Measurements from ENCODE around the gene WNT1.

Gene WNT1

DNA sequence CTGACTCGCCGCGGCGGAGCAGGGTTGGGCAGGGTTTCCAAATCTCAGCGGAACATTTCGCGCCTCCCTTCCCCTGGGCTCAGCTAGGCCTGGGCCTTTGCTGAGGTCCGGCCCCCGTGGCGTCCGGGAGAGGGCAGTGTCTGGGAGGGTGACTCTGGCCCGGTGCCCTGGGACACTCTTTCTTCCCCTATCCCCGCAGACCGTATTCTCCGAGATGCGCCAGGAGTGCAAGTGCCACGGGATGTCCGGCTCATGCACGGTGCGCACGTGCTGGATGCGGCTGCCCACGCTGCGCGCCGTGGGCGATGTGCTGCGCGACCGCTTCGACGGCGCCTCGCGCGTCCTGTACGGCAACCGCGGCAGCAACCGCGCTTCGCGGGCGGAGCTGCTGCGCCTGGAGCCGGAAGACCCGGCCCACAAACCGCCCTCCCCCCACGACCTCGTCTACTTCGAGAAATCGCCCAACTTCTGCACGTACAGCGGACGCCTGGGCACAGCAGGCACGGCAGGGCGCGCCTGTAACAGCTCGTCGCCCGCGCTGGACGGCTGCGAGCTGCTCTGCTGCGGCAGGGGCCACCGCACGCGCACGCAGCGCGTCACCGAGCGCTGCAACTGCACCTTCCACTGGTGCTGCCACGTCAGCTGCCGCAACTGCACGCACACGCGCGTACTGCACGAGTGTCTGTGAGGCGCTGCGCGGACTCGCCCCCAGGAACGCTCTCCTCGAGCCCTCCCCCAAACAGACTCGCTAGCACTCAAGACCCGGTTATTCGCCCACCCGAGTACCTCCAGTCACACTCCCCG lies 3.0 kb downstream of the WNT1 start:
- DNase-seq (ENCODE audit: low read depth), result no peak

DNA sequence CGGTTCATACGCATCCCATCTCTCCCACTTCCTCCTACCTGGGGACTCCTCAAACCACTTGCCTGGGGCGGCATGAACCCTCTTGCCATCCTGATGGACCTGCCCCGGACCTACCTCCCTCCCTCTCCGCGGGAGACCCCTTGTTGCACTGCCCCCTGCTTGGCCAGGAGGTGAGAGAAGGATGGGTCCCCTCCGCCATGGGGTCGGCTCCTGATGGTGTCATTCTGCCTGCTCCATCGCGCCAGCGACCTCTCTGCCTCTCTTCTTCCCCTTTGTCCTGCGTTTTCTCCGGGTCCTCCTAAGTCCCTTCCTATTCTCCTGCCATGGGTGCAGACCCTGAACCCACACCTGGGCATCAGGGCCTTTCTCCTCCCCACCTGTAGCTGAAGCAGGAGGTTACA lies 3.6 kb downstream of the WNT1 start:
- DNase-seq (ENCODE audit: low read depth), result no peak

DNA sequence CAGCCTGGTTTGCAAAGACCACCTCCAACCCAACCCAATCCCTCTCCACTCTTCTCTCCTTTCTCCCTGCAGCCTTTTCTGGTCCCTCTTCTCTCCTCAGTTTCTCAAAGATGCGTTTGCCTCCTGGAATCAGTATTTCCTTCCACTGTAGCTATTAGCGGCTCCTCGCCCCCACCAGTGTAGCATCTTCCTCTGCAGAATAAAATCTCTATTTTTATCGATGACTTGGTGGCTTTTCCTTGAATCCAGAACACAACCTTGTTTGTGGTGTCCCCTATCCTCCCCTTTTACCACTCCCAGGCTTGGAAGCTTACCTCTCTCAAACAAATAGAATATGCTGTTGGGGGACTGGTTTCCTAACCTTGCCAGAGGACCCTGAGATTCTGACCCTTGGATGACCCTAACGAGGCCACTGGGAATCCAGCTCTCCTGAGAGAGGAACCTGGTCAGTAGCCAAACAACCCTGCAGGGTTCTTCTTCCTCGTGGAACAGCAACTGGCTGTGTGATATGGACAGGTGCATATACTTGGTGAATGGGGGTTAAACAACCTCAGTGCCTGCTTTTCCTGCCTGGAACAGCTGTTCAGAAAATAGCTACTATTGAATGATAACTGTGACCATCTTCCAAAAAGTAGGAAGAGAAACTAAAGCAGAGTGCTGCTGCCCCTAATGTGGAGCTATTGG lies 4.4 kb downstream of the WNT1 start:
- DNase-seq (ENCODE audit: low read depth), result no peak

DNA sequence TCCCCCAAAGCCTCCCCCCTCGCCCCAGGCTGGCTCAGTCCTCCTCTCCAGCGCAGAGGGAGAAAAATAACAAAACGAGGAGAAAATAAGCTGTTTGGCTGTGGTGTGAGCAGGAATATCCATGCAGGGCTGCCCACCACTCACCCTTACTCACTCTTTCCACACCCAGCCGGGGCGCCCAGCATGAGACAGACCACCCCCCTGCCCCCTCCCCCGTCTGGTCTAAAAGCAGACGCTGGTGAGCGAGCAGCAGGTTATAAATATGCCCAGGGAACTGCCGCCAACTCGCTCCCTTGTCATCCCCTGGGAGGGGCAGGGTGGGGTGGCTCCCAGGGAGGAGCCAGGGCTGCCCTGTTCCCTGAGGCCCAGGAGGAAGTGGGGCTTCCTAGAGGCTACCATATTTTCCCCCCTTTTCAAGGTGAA lies 7.4 kb downstream of the WNT1 start:
- DNase-seq (ENCODE audit: low read depth), result no peak

DNA sequence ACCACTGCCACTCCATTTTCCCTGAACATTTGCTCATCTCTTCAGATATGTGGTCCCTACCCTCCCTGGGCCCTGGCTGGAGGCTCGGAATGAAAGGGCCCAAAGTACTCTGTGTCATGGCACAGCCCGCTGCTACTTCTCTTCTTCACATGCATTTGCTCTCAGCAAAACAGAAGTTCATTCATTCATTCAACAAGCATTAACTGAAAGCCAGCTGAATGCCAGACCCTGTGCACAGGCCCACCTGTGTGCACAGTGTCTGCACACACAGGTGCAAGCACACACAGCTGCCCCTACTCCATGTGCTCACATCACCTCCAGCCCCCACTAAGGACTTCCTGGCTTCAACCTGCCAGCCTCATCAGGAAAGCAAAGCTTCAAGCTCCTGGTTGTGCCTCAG lies 7.8 kb downstream of the WNT1 start:
- no peak for DNase-seq (ENCODE audit: low read depth)

DNA sequence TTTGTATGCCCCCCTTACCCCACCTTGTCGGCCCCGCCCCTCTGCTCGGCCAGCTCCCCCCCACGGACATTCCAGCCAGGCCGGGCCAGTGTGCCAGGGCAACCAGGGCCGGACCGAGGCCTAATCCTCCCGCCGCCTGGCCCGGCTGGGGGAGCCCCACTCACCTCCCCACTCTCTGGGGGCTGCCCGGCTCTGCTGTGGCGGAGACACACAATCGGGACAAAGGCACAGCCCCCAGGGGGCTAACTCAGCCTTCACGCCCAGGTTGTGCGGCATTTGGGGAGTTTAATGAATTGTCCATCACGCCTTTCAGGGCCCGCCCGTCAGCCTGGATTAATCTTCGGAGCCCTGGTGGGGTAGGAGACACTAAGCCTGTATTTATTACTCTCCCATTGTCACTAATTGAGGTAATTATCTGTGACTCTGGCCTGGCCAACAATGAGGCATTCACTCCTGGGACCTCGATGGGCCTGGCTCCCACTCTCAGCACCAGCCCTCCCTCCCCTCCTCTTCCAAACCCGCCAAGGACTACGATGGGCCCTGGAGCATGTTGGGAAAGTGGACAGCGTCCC lies 8.7 kb downstream of the WNT1 start:
- no peak for DNase-seq (ENCODE audit: low read depth)

DNA sequence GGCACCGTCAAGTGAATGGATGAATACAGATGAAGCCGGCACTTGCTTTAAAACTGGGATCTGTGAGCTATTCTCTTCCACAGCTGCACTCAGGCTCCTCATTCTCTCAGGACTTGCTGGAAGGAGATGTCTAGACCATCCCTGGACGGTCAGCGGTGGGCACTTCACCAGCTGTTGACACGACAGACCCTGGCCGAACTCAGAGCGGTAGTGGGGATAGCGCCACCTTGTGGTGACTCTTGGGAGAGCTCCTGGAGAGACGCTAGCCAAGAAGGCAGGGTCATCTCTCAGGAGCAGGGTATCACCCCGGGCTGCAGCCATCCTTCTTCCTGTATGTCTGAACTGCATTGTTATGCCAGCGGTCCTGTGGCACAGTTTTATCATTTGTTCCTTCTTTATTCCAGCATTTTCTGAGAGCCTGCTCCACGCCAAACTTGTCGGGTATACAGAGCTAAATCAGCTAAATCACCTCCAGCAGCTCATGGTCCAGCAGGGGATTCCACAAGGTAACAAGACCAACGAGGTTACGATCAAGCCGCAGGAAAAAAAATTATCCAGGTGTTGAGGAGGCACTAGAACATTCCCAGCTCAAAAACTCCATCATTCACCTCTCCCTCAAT lies 10.0 kb downstream of the WNT1 start:
- DNase-seq (ENCODE audit: low read depth), result peak; percentile 62

DNA sequence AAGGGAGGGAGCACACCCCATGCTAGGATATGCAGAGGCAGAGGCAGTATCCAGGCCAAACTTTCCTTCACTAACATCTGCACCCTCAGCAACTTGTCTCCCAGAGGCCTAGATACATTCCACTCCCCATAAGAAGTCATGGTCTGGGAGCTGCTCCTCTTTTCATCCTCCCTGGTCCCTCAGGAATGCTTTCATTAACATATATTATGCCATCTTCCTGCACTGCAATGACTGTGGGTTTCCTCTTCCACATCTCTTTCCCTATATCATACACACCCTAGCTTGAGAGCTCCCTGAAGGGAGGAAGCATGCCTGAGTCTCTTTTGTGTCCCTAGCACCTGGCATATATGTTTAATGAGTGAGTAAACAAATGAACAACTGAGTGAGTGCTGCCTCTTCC lies 12.4 kb downstream of the WNT1 start:
- DNase-seq (ENCODE audit: low read depth), result no peak

DNA sequence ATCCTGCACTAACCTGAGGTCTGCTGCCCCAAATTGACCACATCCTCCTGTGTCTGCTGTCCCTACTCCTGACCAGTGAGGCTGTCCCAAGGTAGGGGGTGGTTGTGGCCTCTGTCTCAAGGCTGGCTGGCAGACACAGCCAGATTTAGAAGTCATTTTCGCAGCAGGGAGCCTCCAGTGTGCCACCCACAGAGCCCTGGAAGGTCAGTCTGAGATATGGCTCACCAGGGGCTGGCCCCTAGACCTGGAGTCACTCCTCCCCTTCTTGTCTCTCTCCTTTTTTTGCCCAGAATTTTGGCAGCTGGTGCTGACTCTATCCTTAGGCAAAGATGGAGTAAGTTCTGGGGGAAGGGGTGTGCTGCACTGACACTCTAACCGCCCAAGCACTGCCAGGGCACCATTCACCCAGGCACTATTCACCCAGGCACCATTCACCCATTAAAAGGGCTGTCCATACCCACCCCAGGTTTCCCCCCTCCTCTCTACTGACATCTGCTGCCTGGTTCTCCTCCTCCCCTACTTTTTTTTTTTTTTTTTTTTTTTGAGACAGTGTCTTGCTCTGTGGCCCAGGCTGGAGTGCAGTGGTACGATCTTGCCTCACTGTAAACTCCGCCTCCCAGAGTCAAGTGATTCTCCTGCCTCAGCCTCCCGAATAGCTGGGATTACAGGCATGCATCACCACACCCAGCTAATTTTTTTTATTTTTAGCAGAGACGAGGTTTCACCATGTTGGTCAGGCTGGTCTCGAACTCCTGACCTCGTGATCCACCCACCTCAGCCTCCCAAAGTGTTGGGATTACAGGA lies 13.3 kb downstream of the WNT1 start:
- DNase-seq (ENCODE audit: low read depth), result no peak

DNA sequence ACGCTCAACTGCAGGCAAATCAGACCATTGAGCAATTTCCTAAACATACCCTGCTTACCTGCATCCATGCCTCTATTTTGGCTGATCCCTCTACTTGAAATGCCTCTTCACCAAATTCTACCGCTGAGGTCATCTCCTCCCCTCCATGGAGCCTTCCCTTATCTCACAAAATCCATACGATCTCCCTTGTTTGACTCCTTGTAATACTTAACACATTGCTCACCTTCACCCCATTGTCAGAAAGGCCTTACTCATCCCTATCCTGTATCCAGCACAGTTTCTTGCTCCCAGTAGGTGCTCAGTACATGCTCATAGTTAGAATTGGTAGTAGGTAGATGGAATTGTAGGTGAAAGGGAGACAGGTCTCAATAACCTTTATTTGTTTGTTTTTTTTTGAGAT lies 15.7 kb downstream of the WNT1 start:
- DNase-seq (ENCODE audit: low read depth), result no peak

DNA sequence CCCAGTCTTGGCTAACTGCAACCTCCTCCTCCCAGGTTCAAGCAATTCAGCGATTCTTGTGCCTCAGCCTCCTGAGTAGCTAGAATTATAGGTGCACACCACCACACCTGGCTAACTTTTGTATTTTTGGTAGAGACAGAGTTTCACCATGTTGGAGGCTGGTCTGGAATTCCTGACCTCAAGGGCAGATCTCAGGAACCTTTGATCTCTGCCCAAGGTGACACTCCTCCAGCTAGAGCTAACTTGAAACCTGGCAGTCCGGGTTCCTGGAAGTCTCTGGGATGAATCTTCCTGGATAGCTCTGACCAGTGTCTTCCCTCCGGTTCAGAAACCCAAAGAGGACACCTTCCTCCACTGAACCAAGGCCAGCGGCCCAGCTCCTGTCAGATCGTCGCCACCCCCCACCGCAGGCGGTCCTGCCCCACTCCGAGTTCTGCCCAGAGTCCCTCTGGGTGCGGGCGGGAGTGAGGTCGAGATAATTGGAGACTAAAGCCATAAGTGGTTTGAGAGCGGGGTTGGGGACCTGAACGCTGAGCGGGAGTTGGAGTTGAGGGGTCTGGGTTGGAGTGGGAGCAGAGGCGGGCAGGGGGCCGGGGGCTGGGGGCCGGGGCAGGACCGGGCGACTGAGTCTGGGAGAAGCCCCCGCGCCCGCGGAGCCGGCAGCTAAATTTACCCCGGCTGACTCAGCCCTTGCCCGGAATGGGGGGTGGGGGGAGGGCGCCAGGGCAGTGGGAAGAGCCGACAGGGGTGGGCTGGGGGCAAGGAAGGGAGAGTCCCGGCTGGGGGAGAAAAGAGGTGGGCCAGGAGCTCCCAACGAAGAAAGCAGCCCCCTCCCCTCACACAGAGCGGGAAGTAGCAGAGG lies 16.3 kb downstream of the WNT1 start:
- DNase-seq (ENCODE audit: low read depth), result no peak

DNA sequence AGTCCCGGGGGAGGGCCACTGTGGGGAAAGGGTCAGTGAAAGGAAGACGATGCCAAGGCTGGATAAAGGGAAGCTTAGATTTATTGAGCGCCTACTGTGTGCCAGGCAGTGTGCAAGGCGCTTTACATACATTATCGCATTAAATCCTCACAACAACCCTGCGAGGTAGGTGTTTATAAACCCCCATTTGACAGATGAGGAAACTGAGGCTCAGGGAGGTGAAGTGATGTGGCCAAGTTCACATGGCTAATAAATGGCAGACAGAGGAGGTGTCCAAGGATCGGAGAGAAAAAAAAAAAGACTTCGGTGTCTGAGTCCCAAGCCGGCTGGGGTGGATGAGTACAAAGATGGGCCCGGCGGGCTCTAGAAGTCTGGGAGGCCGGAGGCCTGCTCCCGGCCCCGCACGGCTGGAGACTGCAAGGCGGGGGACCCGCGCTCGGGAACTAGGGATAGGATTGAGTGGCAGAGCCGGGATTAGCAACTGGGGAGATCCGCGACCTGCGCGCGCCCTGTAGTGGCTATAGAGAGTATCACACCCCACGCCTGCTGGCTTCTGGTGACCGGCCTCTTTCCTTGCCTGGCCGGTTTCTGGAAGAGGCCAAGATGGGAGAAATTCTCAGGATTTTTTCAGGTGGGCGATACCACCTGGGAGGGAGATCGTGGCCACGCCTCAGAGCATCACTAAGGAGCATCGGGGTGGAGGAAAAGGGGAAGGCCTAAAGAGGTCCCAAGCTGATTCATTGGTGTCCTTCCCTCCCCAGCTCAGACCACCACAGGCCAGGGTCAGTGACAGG lies 17.2 kb downstream of the WNT1 start:
- no peak for DNase-seq (ENCODE audit: low read depth)

DNA sequence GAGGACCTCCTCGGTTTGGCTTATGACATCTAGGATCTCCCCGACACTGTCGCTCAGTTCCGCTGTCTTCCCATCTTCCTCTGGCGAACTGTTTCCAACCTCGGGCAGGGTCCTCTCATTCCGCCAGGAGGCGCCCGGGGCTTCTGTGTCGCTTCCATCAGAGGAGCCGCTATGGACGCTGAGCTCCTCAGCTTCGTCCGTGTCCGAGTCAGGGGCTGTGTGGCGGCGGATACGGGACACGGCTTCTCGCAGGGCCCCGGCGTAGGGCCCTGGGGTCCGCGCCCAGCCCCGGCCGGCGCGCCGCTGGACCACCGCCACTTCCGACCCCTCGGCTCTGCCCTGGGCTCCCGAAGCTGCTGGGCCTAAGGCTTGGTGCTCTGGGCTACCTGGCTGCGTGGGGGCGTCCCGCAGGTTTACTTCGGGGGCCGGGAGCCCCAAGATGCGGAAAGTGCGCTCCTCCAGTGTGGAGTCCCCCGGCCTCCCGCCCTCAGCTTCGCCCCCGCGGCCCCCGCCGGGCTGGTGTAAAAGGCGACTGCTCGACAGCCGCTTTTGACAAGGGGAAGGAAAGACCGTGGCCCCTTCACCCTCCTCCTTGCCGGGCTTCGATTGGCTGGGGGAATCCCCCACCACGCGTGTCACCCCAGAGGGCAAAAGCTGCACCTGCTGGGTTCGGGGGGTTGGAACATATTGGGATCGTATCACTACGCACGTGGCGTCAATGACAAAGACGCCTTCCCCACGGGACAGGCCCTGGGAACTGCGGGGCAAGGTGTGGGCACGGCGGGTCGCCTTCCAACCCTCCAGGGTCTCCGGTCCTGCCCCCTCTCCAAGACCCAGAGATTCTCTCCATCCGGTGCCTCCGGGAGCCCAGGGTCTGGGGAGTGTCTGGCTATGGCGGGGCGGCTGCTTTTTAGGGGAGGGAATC lies 18.9 kb downstream of the WNT1 start:
- DNase-seq (ENCODE audit: low read depth), result no peak

DNA sequence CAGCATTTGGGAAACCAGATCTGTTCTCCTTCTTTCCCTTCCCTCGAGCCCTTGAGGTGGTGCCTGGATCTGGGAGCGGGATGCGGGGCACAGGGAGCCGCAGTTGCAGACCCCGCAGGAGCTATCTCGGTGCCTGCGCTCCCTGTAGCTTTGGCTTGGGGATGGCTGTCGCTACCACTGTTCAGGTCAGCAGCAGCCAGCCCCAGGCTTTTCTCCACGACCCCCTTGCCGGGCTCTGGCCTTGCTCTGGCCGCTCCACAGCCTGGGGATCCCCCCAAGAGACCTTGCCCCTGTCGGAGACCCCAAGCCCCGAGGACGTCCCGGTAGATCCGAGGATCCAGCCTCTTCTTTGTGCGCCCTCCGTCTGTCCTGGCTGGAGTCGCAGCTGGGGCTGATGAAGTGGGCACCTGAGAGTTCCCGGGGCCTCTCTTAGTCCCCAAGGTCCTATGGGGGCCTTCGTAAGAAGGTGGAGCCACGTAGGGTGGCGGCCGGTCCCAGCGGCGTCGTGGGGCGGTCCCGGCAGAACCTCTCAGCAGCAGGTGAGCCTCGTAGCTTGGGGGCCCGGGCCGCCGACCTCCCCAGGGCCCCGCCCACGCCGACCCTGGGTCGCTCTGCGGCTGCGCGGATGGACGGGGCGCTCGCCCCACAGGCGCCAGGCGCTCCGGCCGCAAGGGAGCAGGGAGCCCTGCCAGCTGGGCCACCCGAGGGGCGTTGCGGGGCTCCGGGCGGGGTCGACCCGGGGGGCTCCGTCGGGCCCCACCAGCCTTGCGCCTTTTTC lies 19.8 kb downstream of the WNT1 start:
- DNase-seq (ENCODE audit: low read depth), result no peak

DNA sequence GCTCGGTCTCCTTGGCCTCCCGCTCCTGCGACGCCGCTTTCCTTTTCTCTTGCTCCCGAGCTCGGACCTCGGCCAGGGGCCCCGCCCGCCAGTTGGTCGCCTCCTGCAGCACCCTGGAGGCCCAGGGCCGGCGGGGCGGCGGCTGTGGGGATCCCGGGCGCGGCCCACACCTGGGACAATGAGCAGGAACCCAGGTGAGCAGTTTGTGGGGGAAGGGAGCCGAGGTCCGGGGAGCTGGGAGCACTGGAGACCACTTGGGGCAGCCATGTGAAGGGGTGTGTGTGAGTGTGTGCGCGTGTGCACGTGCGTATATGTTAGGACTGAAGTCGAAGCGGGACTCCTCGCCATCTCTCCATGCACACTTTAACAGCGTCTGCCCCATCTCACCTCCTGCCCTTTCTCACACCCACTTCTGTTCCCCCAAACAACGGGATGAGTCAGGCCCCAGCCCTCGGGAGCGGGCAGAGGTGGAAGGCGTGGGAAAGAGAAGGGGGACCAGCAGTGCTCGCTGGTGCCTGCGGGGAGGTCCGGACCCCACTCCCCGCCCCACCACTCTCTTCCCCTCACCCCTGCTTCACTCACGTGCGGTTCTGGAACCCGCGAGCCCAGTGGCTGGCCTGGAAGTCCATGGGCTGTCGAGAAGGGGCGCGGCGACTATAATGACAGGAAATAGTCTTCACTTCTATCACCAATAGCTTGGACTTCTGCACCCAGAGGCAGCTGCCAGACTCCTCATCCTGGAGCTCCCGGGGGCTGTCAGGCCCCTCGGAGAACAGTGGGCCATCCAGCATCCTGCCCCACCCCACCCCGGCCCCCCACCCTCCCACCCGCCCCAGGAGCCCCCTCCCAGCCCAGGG lies 20.6 kb downstream of the WNT1 start:
- no peak for DNase-seq (ENCODE audit: low read depth)

DNA sequence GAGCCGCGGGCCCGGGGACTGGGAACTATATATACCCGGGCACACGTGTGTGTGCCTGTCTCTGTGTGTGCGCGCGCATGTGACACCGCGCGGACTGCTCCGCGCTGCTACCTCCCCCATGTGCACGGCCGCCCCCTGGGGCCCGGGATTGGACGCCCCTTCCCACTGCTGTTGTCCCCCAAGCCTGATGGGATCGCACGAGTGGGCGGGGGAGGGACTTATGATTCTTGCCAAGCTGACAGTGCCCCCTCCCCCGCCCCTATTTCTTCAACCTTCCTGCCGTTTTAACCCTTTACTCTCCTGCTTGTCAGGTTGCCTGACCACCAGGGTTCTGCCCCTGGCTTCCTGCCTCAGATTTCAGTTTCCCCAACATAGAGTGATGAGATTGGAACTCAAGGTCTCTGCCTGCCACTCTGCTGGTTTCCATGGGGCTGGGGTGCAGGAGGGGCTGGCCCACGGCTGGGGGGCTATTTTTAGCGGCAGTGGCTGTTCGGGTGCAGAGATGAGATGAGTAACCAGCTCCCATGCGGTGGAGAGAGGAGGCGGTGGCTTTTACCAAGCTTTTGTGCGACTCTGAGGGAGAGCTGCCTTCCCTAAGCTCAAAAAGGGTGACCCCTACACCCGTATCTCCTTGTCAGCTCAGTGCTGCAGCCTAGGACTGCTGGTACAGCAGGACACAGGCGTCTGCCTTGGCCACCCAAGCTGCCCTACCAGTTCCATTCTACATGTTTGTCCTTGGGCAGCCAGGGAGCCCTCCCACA lies 21.4 kb downstream of the WNT1 start, which contains the start of gene DDN:
TSS of gene DDN (minus strand) at position 5 of the 761 bp plus-strand sequence. CDS start 88 bp downstream, outside the sequence.
- DNase-seq (ENCODE audit: low read depth), result no peak
